Breast epithelium (tissue), 4 donors: ENCODE data around the gene SCRG1. TPM values are rescaled to one million over a fixed set of nuclear protein-coding genes. Genes with fewer than 3 reads are reported as not detected.

Experiments
- DNase-seq, 2 donors: peaks; one replicate each; pipeline ENCODE4 v3.0.0-alpha.2; 2019; ENCODE audit warnings: low spot score in 2 of 2
- H3K27ac ChIP-seq, 2 donors: fragments of 200-600 bp; sonication (generic) in 1 of 2; one replicate each; pipeline ENCODE4 v1.5.1; 2016 to 2019; ENCODE audit warnings: mild to moderate bottlenecking in 1 of 2
- H3K27me3 ChIP-seq, 2 donors: fragments of 200-600 bp; sonication (generic) in 1 of 2; one replicate each; pipeline versions ENCODE4 v1.5.1 to v1.6.0; 2017 to 2019; ENCODE audit warnings: control low read depth in 1 of 2, mild to moderate bottlenecking in 1 of 2
- H3K36me3 ChIP-seq: fragments of 200-600 bp; one replicate; pipeline ENCODE4 v1.5.1; 2019
- H3K4me1 ChIP-seq, 2 donors: fragments of 200-600 bp; sonication (generic); one replicate each; pipeline ENCODE4 v1.5.1; 2016 to 2019; ENCODE audit warnings: control low read depth in 1 of 2
- H3K4me3 ChIP-seq, 3 donors: fragments of 200-600 bp; sonication (generic); 1 replicate in 2 of 3; 2 replicates in 1 of 3; pipeline ENCODE4 v1.5.1; 2016 to 2019; ENCODE audit warnings: mild to moderate bottlenecking in 3 of 3, moderate library complexity in 2 of 3
- H3K9me3 ChIP-seq, 2 donors: fragments of 200-600 bp; sonication (generic) in 1 of 2; one replicate each; pipeline ENCODE4 v1.5.1; 2016 to 2019; ENCODE audit warnings: control low read depth in 1 of 2
- POLR2A ChIP-seq: fragments of 450-650 bp; IDR thresholded peaks from one replicate; pipeline ENCODE4 v1.6.1; 2016; ENCODE audit warnings: antibody characterized with exemption, mild to moderate bottlenecking, moderate library complexity
- POLR2AphosphoS5 ChIP-seq, 3 donors: sonication (generic); formaldehyde crosslinking; IDR thresholded peaks; one replicate each; pipeline ENCODE4 v1.6.1; 2017; ENCODE audit warnings: antibody characterized with exemption in 3 of 3
- intact Hi-C: fragments of 100-400 bp; cut with DNase I; formaldehyde crosslinking; loops from one replicate; pipeline ENCODE4 v1.15.1; 2023; ENCODE audit warnings: low total_unique reads
- total RNA-seq, 3 donors: library from RNA; depleted of rRNA; stranded (reverse); fragments of >200 nt; gene quantifications; one replicate each; pipeline ENCODE4 v1.1.0, GENCODE V29; 2016
- TF ChIP-seq, protein P1 (sequence below), 3 donors: fragments of 450-650 bp; IDR thresholded peaks; one replicate each; pipeline ENCODE4 v1.5.1; 2016 to 2017; ENCODE audit warnings: antibody characterized with exemption in 3 of 3, mild to moderate bottlenecking in 3 of 3, moderate library complexity in 3 of 3

The SCRG1 gene
- total RNA-seq, 3 donors from 2014 or later: under 0.01 to 4.0 (median 0.48) TPM

DNA sequence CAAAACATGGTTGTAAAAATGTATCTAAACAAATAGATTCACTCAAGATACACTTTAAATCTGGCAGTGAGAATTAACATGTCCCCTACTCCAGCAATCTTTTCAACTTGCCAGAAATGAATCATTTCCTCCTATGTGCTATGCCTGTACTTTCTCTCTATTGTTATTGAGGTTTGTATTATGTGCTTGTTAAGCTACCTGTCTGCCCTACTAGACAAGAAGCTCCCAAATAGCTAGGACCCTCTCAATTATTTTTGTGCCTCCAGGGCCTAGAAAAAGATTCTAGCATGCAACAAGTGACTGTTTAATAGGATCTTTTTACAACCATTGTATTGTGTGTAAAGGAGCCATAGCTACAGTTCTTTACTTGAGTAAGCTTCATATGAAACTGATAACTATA, 31.6 kb downstream of the SCRG1 start:
- Histone ChIP-seq H3K27me3 (no peaks in the 10 kb centered on the region), H3K9me3 (no peaks in the 10 kb centered on the region), H3K4me1 (no peaks in the 10 kb centered on the region), H3K36me3 (no peaks in the 10 kb centered on the region), H3K4me3 (no peak overlapping the region), H3K27ac (no peak overlapping the region)
- no peak for DNase-seq
- intact Hi-C loops: no loop called here
- TF ChIP-seq POLR2A (no peak), POLR2AphosphoS5 (IDR thresholded peaks at IDR 0.05) (no peak)
- TF ChIP-seq, protein P1, sequence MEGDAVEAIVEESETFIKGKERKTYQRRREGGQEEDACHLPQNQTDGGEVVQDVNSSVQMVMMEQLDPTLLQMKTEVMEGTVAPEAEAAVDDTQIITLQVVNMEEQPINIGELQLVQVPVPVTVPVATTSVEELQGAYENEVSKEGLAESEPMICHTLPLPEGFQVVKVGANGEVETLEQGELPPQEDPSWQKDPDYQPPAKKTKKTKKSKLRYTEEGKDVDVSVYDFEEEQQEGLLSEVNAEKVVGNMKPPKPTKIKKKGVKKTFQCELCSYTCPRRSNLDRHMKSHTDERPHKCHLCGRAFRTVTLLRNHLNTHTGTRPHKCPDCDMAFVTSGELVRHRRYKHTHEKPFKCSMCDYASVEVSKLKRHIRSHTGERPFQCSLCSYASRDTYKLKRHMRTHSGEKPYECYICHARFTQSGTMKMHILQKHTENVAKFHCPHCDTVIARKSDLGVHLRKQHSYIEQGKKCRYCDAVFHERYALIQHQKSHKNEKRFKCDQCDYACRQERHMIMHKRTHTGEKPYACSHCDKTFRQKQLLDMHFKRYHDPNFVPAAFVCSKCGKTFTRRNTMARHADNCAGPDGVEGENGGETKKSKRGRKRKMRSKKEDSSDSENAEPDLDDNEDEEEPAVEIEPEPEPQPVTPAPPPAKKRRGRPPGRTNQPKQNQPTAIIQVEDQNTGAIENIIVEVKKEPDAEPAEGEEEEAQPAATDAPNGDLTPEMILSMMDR (IDR thresholded peaks at IDR 0.05): no peak

- intact Hi-C loops: no loop called here
- H3K27me3 ChIP-seq: no peaks in the 10 kb centered on the region
- TF ChIP-seq POLR2A (no peak), POLR2AphosphoS5 (IDR thresholded peaks at IDR 0.05) (no peak)
- TF ChIP-seq, protein P1 (IDR thresholded peaks at IDR 0.05): no peak
- H3K27ac ChIP-seq: no peak overlapping the region
- no peaks in the 10 kb centered on the region for H3K4me1 ChIP-seq
- no peaks in the 10 kb centered on the region for H3K9me3 ChIP-seq
- no peak overlapping the region for H3K4me3 ChIP-seq
- DNase-seq: no peak
- no peaks in the 10 kb centered on the region for H3K36me3 ChIP-seq
Observed at GRCh38 chr4:173365359-173365996, 33.4 kb downstream of the SCRG1 start.

GRCh38 chr4:173362666-173363065, 36.2 kb downstream of the SCRG1 start:
- DNase-seq: no peak
- Histone ChIP-seq H3K4me3 (no peak overlapping the region), H3K27me3 (no peaks in the 10 kb centered on the region), H3K4me1 (no peaks in the 10 kb centered on the region), H3K27ac (no peak overlapping the region), H3K9me3 (no peaks in the 10 kb centered on the region), H3K36me3 (no peaks in the 10 kb centered on the region)
- no peak for TF ChIP-seq POLR2AphosphoS5 (IDR thresholded peaks at IDR 0.05)
- TF ChIP-seq POLR2A: no peak
- TF ChIP-seq, protein P1 (IDR thresholded peaks at IDR 0.05): no peak
- intact Hi-C loops: loop anchor here (2.0 kb wide), 1 partner anchor 38 kb away; no protein-coding TSS in a partner anchor

- H3K4me1 ChIP-seq: no peaks in the 10 kb centered on the region
- no peaks in the 10 kb centered on the region for H3K27me3 ChIP-seq
- TF ChIP-seq POLR2AphosphoS5 (IDR thresholded peaks at IDR 0.05): no peak
- TF ChIP-seq, protein P1 (IDR thresholded peaks at IDR 0.05): no peak
- TF ChIP-seq POLR2A: no peak
- H3K36me3 ChIP-seq: no peaks in the 10 kb centered on the region
- H3K4me3 ChIP-seq: no peak overlapping the region
- no peak for DNase-seq
- intact Hi-C loops: no loop called here
- H3K9me3 ChIP-seq: no peaks in the 10 kb centered on the region
- H3K27ac ChIP-seq: no peak overlapping the region
Observed at GRCh38 chr4:173360587-173361221, 38.2 kb downstream of the SCRG1 start.

GRCh38 chr4:173357939-173358338, 41.0 kb downstream of the SCRG1 start:
- Histone ChIP-seq H3K36me3 (no peaks in the 10 kb centered on the region), H3K9me3 (no peaks in the 10 kb centered on the region), H3K4me1 (no peaks in the 10 kb centered on the region), H3K27ac (no peak overlapping the region), H3K27me3 (no peaks in the 10 kb centered on the region), H3K4me3 (no peak overlapping the region)
- no peak for TF ChIP-seq POLR2A
- TF ChIP-seq, protein P1 (IDR thresholded peaks at IDR 0.05): no peak
- no peak for TF ChIP-seq POLR2AphosphoS5 (IDR thresholded peaks at IDR 0.05)
- no peak for DNase-seq
- intact Hi-C loops: no loop called here
